TTC549 (cell line): ENCODE data around the gene SOX8.
"Not testable (repeated sequence)": the region's sequence is repeated elsewhere in the genome, so short reads cannot be mapped to it uniquely, and the experiment has no call there.

Experiments used
- FAIRE-seq: peaks from 2 replicates; lab custom pipeline; 2012; peaks lifted over from hg19 to GRCh38; lab: Jason Lieb, UNC

Gene SOX8

DNA sequence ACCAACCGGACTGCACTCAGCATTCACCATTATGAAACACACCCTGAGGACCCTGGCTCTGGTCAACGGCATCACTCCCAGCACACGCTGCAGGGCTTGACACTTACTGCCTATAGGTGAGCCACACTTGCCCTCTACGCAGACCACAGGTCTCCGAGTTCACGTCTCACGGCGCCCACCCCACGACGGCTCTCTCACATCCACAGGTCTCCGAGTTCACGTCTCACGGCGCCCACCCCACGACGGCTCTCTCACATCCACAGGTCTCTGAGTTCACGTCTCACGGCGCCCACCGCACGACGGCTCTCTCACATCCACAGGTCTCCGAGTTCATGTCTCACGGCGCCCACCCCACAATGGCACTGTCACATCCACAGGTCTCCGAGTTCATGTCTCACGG is 25.8 kb upstream of the SOX8 start:
- not testable (repeated sequence) for FAIRE-seq

DNA sequence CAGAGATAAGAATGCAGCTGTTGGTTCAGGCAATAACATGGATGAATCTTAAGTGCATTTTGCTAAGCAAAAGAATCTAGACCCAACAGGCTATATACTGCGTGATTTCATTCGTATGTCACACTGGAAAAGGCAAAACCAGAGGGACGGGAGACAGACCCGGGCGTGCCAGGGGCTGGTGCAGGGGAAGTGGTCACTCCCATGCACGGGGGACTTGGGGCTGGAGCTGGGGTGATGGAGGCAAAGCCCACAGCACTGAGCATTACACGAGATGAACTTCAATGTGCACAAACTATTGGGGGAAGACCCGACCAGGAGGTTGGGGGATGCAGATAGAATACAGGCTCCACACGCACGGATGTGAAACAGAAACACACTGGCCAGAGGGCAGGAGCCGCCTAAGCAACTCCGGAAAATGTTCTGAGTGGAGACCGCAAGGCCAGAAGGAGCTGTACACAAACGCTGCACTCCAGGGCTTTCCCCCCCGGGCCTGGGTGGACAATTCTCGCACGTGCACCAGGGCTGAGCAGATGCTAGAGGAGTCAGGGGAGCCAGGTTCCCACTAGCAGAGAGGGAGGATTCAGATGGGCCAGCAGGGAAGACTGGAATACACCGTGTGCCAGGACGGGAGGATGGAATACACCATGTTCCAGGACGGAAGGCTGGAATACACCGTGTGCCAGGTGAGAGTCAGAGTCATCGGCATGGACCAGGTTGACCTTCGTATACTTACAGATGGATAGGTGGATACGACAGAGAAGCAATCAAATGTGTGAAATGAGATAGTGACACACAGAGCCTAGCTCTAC is 22.1 kb upstream of the SOX8 start:
- FAIRE-seq = no peak

DNA sequence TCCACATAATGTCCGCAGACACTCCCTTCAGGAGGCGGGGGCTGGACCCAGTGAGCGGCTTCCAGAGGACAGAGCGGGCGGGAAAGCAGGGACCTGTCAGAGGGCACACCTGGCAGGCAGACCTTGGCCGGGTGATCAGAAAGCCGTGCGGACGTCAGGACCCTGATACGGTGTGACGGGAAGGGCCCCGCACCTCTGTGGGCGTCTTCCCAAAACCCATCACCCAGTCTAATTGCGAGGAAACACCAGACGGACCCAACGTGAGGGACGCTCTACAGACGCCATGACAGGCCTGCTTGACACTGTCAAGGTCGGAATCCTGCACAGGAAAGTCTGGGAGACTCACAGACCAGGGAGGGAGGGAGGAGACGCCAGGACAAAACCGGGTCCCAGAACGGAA is 19.2 kb upstream of the SOX8 start:
- no peak for FAIRE-seq

DNA sequence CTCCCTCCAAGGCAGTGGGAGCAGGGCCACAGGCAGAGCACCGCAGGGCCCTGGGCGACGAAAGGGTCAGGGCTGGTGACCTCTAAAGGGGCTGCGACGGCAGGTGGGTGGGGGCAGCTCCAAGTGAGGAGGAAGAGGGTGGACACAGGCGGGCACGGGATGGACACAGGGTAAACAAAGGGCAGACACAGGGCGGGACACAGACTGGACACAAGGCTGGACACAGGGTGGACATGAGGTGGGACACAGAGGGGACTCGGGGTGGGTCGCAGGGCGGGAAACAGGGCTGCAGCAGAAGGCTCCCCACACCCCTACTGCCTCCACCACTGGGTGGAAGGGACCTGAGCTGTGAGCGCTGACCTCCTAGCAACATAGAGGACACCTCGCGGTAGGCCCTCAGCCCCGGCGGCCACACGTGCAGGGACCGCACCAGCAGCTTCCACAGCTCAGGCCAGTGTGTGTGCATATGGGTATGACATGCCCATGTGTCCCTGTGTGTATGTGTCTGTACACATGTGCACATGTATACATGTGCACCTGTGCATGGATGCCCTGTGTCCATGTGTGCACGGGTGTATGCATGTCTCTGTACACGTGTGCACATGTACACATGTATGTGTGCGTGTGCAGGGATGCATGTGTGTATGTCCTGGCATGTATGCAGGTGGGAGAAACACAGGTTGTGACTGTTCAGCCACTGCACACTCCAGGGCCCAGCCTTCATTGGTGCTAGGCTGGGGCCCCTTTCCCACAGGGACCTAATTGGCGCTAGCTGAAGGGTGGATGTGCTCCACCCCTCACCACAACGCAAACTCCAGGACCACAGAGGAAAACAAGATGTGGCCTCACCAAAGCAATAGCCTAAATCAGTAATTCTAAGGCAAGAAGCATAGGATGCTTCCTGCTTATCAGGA is 18.4 kb upstream of the SOX8 start:
- no peak for FAIRE-seq

DNA sequence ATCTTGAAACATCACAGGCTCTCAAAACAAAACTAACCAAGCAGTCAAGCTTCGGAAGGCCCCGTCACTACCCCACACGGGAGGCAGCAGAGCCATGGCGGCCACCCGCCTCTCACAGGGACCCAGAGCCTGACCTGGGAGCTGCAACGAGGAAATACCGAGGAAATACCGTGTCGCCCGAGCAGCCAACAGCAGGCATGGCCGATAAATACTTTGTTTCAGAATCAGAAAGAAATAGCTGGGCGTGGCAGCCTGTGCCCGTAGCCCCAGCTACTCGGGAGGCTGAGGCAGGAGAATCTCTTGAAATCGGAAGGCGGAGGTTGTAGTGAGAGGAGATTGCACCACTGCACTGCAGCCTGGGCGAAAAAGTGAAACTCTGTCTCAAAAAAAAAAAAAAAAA is 17.7 kb upstream of the SOX8 start:
- no peak for FAIRE-seq

DNA sequence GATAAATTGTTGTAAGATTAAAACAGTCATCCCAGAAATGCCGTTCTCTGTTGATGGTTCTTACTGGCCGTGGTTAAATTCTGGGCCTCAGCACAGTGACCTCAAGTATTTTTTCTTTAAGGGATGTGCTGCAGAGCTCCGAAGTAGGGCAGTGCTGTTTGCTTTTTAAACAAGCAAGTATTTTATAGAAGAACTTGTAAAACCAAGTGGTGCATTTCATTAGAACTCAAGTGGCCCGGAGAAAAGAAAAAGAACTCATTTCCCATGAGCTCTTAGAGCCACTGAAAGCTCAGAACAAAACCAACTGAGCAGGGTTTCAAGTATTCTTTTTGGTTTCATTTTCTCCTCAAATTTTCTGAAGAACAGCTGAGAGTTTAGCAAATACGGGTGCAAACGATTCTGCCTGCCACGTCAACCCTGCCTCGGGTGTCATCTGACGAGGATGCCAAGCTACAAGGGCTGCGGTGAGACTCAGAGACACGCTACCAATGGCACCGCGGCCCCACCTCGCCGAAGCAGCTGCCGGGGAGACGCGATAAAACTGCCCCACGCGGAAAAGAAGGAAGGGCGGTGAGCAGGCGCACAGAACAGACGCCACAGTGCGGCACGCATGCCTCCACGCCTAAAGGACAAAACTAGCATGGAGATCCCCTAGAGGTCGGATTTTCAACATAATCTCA is 17.1 kb upstream of the SOX8 start:
- no peak for FAIRE-seq

DNA sequence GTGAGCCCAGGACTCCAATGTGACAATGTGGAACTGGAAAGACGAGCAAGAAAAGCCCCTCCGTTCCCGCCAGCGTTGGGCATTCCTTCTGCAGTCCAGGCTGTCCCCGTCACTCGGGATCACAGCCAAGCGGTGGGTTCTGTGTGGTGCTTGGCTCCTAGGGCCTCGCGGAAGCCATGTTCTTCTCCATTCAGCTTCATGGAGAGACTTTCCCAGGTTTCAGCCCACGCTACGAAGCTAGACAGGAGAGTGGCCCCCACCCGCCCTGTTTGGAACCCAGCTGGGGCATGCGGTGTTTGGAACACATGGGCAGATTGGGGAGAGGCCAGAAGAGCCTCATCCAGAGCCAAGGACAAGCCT is 16.6 kb upstream of the SOX8 start:
- no peak for FAIRE-seq

DNA sequence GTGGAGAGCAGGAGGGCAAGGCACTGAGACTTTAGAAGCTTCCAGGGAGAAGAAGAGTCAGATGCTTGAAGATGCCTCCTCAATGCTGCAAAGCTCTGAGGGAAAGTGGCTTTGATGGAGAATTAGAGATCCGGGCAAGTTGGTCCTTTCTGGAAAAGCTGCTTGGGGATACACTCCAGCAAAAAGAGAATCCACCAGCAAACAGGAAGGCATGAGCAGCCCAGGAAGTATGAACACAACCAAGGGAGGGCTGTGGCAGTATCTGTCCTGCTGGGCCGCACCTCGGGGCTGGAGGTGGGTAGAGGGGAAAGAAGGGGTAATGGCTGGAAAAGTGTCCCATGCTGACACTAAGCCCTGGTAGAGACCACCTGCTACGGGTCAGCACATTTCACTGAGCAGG is 16.1 kb upstream of the SOX8 start:
- no peak for FAIRE-seq

DNA sequence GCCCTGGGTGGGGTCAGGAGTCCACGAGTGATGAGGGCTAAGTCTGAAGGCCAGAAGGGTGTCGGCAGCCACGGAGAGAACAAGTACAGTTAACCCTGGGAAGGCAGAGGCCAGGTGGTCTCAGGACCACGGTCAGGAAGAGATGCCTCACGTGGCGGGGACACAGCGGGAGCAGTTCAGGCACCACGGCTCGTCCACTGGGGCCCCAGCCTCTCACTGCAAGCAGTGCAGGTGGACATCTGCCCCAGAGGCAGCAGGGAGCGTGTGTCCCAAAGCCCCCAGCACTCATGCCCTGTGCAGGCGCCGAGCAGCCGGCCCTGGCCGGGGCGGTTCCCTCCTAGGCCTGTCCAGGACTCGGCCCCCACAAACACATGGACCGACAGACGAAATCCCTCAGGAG is 15.5 kb upstream of the SOX8 start:
- FAIRE-seq = no peak

DNA sequence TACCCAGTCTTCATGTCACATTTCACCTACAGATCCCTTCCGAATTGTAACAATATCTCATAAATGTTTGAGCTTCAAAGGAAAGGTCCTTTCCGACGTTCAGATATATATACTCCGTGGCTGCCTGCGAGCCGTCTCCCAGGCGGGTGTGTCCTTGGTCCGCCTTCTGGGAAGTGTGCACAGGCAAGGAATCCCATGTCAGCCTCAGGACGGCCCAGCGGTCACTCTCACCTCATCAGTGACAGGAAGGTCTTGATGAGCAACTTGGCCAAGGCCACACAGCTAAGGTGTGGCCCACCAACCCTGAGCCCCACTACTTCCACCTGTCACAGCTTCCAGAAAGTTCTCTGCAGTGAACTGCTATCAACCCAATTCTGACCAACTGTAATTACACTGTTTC is 15.1 kb upstream of the SOX8 start:
- FAIRE-seq = no peak

DNA sequence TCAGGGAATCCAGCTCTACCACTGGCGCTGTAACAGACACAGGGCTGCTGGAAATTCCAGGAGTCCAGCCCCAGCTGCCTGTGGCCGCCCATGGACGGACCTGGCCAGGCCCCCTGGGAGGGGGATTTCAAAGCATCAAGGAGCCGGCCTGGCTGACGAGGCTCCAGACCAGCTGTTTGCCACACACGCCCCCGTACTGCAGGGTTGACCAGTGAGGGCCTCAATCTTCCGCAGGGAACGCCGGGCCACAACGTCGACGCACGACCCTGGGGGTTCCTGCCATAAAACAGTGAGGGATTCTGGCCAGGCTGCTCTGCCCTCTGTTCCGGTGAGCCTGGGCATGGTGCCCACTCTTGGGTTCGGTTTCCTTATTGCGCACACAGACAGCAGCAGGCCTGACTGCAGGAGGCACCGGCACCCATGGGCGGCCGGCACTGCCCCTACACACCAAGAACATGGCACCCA is 14.5 kb upstream of the SOX8 start:
- no peak for FAIRE-seq

DNA sequence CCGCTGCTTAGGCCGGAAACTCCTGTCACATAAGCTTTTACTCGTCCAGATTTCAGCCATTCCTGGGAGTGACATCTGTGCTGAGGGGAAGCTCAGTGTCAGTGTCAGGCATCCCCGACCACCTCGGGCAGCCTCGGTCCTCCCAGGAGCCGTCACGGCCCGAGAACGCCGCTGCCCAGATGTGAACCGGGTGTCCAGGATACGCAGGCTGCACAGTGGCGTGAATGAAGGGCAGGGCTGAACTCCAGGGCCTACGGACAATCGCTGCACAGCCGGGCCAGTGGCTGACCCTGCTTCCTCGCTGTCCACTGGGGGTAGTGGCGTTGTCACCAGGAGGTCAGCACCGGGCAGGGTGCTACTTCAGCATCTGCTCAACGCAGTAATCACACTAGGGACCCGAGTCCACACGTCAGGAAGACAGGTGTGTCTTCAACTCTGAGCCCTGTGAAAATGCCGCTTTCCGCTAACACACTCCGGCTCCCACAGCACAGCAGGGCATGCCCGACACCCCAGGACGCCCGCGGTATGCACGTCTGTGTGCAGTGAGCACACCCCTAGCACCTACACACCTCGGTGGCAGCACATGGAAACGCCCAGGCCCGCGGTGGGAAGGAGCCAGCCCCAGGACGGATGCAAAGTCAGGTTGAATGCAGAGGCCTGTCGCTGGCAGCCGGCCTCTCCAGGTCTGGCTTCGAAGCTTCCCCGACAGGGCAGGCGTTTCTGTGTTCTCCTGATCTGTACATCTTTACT is 13.8 kb upstream of the SOX8 start:
- no peak for FAIRE-seq

DNA sequence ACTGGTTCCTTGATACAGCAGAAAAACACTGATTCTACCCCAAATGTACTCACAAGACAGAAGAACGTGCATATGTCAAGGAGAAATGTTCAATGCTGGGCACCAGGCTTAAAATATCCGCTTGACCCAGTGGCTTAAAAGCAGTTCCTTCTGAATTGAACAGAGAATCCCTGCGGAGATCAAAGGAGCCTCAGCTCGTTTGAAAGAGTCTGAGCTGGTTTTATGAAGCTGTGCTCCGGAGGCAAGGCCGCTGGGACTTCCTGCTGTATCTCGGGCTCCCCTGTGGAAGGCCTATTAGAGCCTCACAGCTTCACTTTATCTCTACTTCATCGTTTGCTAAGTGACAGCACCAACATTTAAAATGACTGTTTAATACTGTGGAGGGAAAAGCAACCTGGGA is 12.9 kb upstream of the SOX8 start:
- FAIRE-seq = no peak

DNA sequence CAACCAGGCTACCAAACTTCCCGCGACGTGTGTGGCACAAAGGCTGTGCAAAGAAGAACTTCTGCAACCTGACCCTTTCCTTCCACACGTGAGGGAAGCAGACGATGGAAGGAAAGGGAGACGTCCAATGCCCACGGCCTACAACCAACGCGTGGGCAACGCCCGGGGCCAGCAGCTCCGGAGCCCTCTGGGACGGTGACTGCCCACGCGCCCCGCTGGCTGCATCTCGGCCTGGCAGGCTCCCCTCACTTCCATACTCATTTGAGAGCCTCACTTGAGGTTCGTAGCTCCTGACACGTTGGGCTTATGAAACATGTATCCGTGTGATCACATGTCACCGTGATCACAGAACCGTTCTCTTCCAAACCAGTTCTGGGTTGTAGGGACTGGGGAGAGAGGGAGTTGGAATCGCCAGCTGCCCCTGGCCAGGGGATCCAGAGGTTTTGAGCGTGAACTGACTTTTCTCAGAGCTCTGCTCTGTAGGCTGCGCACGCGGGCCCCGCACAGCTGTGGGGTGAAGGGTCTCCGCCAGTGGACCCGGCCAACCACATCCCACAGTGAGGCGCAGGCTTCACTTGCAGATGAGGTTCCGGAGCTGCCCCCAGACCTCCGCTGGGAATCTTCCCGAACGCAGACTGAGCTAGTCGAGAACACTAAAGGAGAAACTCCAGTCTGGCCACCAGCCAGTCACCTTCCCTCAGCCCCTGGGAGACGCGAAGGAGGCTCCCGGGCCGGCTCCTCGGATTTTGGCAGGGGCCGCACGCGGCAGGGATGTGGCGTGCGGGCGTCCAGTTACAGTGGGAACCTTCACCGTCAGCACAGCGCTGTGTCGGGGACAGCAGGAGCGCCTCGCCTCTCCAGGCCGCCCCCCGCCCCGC is 11.8 kb upstream of the SOX8 start:
- no peak for FAIRE-seq

DNA sequence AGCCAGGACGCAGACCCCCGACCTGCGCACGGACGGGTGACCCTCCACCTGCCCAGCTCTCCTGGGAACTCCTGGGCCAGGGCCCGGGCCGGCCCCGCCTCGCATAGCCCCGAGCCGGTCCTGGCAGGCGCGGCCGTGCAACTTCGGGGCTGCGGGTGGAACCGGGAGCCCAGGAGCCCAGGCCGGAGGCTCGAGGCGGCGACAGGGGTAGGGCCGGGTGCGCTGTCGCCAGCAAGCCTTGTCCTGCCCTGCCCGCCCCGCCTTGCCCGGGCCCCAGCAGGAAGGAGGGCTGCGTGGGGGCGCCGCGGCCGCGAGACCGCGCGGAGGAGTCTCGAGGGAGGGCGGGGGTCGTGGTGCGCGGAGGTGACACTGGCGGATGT is 11.2 kb upstream of the SOX8 start:
- FAIRE-seq = no peak

DNA sequence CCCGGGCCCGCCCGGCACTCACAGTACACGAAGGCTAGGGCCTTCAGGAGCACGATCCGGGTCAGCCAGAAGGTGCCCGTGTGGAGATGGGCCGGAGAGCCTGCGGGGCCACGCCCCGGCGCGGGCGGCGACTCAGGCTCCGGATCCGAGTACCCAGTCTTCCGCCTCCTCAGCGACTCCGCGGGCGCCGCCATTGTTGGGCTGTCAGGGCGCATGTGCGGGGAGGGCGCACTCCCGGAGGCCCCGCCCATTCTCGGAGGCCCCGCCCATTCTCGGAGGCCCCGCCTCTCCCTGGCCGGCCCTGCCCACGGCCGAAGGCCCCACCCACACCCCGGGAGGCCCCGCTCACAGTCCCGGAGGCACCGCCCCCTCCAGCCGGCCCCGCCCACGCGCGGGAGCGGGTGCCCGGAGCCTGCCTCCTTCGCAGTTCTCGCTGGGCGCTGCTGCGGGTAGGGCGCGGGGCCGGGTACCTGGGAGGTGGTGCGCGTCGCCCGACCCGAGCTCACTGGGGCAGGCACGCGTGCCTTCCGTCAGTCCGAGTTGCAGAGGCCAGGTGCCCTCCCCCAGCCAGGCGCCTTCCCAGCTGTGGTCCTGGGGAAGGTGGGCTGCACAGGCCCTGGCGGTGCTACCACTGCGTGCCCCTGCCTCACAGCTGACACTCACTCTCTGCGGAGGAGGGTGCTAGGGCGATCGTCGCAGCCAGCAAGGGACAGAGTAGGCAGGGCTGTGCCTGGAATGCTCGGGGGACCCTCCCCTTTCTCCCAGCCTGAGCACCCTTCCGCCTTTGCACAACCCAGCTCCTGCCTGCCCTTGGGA is 10.6 kb upstream of the SOX8 start, which contains the start of gene LMF1:
TSS of gene LMF1 (minus strand) at position 219 of the 816 bp plus-strand sequence. CDS start at position 215, 4 bp downstream.
- no peak for FAIRE-seq

DNA sequence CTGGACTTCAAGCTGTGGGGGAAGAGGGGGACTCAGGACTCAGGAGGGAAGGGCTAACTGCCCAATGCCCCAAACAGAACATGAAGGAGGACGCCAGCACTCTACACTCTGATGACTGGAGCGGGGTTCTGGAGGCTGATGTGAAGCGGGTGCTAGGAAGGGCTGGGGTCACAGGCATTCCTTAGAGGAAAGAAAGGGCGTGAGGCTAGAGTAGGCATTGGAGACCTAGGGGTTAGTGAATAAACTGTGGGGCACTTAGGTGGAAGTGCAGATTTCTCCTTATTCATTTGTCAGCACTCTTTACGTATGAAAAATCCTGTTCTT is 10.0 kb upstream of the SOX8 start:
- no peak for FAIRE-seq

DNA sequence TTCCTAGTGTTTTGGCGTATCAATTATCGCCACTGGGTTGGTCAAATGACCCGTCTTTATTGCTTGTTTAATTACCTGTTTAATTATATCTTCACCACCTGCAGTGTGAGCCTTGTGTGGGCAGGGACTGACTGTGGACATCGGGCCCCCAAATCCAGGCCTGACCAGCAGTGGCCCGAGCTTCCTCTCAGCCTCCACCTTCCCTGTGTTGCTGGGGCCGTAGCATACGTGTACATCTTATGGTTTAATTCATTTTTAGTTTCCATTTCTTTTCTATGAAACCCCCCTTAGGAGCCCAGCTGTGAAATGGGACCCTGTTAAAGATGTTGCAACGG is 9.6 kb upstream of the SOX8 start:
- no peak for FAIRE-seq

DNA sequence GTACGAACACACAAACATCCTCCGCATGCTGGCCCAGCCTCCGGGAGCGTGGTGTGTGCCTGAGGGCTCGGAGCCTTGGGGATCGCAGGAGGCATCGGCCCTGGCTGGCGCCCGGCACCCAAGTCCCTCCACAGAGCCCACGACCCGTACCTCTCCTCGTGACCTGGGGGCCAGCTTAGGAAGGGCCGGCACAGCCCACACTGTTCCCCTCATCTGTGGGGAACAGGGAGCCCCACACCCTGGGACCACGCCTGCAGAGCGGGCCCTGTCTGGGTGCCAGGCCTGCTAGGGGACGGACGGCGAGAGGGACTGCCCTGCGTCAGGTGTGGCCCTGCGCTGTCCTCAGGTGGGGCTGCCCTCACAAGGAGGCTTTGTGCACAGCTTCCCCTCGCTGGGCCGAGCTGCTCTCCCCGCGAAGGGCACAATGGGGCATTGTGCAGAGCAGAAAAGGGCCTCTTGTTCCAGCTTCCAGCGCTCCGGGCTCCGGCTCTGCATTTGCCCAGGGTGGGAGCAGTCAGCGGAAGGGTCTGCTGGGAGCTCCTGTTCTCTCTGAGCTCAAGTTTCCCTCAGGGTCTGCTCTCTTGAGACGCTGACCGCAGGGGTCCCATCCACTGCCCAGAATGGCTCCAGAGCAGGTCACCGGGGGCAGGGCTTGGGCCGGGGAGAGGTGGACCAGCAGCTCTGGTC is 9.1 kb upstream of the SOX8 start:
- no peak for FAIRE-seq

DNA sequence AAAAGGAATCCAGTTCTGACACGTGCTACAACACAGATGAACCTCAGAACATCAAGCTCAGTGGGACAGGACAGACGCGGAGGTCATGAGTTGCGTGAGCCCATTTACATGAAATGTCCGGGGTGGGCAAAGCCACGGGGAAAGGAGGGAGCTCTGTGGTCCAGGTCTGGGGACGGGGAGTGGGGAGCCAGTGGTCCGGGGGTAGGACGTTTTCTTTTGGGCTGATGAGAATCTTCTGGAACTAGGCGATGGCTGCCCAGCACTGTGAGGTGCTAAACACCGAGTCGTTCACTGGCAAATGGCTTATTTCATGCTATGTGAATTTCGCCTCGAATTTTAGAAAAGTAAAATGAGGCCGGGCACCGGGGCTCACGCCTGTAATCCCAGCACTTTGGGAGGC is 8.2 kb upstream of the SOX8 start:
- FAIRE-seq = no peak
